Anterior cingulate cortex (tissue), 58 donors: ENCODE results near the gene CASTOR1.

Experiments used
- DNase-seq, 58 donors: peaks; one replicate each; lab custom pipeline; 2025; lab: John Stamatoyannopoulos, UW

Gene CASTOR1

GRCh38 chr22:30302810-30303138 is 13.5 kb upstream of the CASTOR1 start:
- peak in 1 of 58 donors; percentile 19 for DNase-seq

- DNase-seq = peak in 13 of 58 donors; percentile 6 to 58 (median 22)
Observed at GRCh38 chr22:30301995-30302809, 12.9 kb upstream of the CASTOR1 start.

GRCh38 chr22:30299322-30299721 is 10.0 kb upstream of the CASTOR1 start:
- DNase-seq = no peak

- no peak for DNase-seq
Observed at GRCh38 chr22:30297991-30298701, 8.8 kb upstream of the CASTOR1 start.

- DNase-seq = no peak
Observed at GRCh38 chr22:30297276-30297990, 8.1 kb upstream of the CASTOR1 start.

- DNase-seq = no peak
Observed at GRCh38 chr22:30296833-30297232, 7.5 kb upstream of the CASTOR1 start.

- no peak for DNase-seq
Observed at GRCh38 chr22:30296324-30296723, 7.0 kb upstream of the CASTOR1 start.

- no peak for DNase-seq
Observed at GRCh38 chr22:30295576-30295975, 6.3 kb upstream of the CASTOR1 start.

GRCh38 chr22:30294830-30295229 is 5.5 kb upstream of the CASTOR1 start:
- DNase-seq = no peak

- DNase-seq = no peak
Observed at GRCh38 chr22:30294066-30294465, 4.8 kb upstream of the CASTOR1 start.

GRCh38 chr22:30293026-30293425 is 3.7 kb upstream of the CASTOR1 start:
- DNase-seq = no peak

GRCh38 chr22:30292069-30292970 is 3.0 kb upstream of the CASTOR1 start:
- DNase-seq = peak in 3 of 58 donors; percentile 15 to 17 (median 17)

- DNase-seq = peak in 55 of 58 donors; percentile 25 to 94 (median 70)
Observed at GRCh38 chr22:30291058-30291892, 2.0 kb upstream of the CASTOR1 start.

GRCh38 chr22:30290342-30291057 is 1.2 kb upstream of the CASTOR1 start:
- peak in 2 of 58 donors; percentile 37 to 63 for DNase-seq

GRCh38 chr22:30289980-30290313 is 642 bp upstream of the CASTOR1 start:
- DNase-seq = no peak

- peak in 1 of 58 donors; percentile 38 for DNase-seq
Observed at GRCh38 chr22:30288419-30289140, 725 bp downstream of the CASTOR1 start.

GRCh38 chr22:30287648-30288418 is 1.5 kb downstream of the CASTOR1 start:
- peak in 56 of 58 donors; percentile 24 to 90 (median 72) for DNase-seq
